GM12872 (cell line): ENCODE data around the gene TRPC4AP.

ENCODE experiments used
- TF ChIP-seq, protein P1 (sequence below): IDR thresholded peaks from 3 replicates; pipeline ENCODE4 v1.5.1; 2011; ENCODE audit warnings: low read depth, mild to moderate bottlenecking, low read length, moderate library complexity; ENCODE audit not compliant: insufficient read depth

The TRPC4AP gene

DNA sequence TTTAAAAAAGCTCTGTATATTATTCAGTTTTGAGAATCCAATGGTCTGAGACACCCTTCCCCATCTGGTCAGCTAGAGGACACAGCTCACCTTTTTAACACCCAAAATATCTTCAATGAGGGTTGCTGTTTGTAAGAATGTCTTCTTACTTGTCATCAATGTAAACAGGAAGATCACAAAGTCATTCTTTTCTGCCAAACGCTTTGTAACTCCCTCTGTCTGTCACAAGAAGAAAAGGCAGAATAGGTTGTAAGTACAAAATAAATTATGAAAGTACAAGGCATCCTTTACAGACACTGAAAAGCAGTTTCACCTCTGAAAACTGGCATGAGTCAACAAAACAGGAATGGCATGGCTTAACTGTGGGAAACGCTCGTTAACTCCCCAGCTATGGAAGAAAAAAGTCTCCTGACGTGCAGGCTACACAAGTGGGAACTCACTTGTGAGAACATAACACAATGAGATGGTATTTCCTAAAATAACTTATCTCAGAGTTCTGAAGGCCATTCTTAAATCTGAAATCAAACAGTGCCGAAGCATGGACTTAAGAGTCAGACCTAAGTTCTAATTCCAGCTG, 42.7 kb downstream of the TRPC4AP start:
- TF ChIP-seq, protein P1, sequence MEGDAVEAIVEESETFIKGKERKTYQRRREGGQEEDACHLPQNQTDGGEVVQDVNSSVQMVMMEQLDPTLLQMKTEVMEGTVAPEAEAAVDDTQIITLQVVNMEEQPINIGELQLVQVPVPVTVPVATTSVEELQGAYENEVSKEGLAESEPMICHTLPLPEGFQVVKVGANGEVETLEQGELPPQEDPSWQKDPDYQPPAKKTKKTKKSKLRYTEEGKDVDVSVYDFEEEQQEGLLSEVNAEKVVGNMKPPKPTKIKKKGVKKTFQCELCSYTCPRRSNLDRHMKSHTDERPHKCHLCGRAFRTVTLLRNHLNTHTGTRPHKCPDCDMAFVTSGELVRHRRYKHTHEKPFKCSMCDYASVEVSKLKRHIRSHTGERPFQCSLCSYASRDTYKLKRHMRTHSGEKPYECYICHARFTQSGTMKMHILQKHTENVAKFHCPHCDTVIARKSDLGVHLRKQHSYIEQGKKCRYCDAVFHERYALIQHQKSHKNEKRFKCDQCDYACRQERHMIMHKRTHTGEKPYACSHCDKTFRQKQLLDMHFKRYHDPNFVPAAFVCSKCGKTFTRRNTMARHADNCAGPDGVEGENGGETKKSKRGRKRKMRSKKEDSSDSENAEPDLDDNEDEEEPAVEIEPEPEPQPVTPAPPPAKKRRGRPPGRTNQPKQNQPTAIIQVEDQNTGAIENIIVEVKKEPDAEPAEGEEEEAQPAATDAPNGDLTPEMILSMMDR: no peak

DNA sequence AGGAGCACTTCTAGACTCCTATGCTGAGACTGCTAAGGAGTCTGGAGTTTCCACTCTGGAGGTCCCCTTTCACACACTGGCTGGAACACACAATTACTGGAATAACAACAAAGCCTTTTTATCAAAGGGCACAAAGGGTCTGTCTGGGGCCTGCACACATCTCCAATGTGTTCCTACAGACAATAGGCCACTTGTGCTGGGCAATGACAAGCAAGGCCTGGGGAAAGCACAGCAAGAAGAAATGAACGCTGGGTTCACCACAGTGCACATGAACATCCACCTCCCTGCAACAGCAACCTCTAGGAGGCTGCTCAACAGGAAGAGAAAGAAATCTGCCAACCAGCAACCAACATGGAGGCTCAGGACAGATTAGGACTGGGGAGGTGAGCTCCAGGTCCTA, 43.9 kb downstream of the TRPC4AP start:
- TF ChIP-seq, protein P1: no peak

DNA sequence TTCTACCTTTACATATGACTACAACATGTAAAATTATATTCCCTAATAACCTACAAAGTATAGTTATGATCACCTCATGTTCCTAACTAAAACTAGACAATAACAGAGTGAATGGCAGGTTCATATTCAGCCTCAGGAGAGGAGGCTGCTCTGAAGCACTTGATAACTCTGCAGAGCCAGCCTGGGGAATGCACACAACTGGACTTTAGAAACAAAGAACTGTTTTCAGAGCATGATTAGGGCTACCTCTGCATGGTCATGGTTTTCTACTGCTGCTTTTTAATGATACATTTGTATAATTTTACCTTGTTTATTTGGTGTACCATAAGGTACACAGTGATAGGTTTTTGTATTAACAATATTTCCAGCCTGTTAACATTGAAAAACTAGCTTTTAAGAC, 50.3 kb downstream of the TRPC4AP start:
- TF ChIP-seq, protein P1: no peak

DNA sequence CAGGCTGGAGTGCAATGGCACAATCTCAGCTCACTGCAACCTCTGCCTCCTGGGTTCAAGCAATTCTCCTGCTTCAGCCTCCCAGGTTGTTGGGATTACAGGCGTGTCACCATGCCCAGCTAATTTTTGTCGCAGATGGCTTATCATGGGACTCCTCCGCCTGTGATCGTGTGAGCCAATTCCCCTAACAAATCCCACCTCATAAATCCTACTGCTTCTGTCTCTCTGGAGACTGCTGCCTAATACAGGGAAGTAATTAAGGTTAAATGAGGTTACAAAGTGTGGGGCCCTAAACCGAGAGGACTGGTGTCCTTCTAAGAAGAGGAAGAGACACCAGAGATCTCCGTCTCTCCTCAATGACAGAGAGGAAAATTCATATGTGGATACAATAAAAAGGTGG, 52.0 kb downstream of the TRPC4AP start:
- TF ChIP-seq, protein P1: no peak

DNA sequence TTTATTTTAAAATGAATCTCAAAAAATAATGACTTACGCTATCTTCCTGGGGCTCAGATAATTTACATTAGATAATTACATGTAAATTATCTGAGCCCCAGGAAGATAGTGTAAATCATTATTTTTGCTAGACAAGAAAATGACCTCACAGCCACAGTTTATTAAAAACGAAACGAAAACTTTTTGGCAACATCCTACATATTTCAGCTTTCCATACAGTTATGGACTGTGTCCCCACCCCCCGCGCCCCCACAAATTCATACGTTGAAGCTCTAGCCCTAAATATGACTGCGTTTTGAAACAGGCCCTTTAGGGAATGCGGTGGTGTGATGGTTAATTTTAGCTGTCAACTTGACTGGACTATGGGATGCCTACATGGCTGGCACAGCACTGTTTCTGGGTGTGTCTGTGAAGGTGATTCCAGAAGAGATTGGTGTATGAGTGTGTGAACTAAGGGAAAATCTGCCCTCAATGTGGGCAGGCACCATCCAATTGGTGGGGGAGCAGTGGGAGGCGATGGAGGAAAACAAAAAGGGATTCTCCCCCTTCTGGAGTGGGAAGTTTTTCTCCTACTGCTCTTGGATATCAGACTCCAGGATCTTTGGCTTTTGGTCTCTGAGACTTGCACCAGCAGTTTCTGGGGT, 52.6 kb downstream of the TRPC4AP start:
- TF ChIP-seq, protein P1: no peak

DNA sequence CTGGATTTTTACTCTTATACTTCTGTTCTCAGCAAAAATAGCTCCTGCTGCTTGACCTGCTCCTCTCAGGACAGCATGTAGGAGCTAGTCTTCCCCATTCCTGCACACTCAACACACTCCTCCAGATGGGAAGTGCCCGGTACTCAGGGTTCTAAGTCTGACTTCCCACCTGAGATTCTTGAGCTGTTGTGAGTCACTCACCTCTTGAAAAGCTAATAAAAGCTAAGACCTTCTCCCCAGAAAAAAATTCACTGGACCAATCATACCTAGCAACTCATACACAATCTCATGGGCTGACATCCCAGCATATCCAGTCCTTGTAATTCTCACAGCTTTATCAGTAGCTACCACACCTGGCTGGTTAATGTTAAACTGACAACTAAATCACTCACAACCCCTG, 53.5 kb downstream of the TRPC4AP start:
- TF ChIP-seq, protein P1: no peak

DNA sequence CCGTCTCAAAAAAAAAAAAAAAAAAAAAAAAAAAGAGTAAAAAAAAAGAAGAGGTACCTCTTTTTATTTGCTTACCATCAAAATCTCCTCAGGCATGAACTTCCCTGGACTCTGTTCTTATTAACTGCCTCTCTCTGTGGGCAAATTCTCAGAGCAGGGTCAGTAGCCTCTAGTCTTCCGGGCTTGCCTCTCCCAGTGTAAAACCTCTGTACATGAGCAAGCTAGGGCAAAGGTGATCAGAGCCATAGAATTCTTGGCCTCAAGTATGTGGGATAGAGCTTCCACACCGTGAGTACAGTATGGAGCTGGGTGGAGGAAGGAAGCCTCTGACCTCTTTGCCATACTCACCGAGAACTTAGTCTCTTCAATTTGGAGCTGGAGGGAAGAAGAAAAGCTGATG, 58.5 kb downstream of the TRPC4AP start:
- TF ChIP-seq, protein P1: no peak
